Neural progenitor cell (in vitro differentiated cells): ENCODE data around the gene PTPRT. TPM values are rescaled to one million over a fixed set of nuclear protein-coding genes. Genes with fewer than 3 reads are reported as not detected.

Experiments used
- DNase-seq: peaks from one replicate; pipeline ENCODE4 v3.0.0-alpha.2; 2016; ENCODE audit warnings: low spot score
- H2AFZ ChIP-seq: fragments of 200-600 bp; sonication (generic); replicated peaks from 2 replicates; pipeline ENCODE4 v1.6.1; 2016; ENCODE audit warnings: antibody characterized with exemption
- H3F3A ChIP-seq: fragments of 200-600 bp; sonication (generic); 2 replicates; pipeline ENCODE4 v1.6.1; 2016; ENCODE audit warnings: antibody characterized with exemption, low read depth
- H3K27ac ChIP-seq: fragments of 200-600 bp; sonication (generic); 2 replicates; pipeline ENCODE4 v1.5.1; 2016; ENCODE audit warnings: mild to moderate bottlenecking
- H3K27me3 ChIP-seq: fragments of 200-600 bp; sonication (generic); 2 replicates; pipeline ENCODE4 v1.6.1; 2016; ENCODE audit warnings: mild to moderate bottlenecking, moderate library complexity
- H3K36me3 ChIP-seq: fragments of 200-600 bp; sonication (generic); 2 replicates; pipeline ENCODE4 v1.5.1; 2016
- H3K4me1 ChIP-seq: fragments of 200-600 bp; sonication (generic); 2 replicates; pipeline ENCODE4 v1.6.1; 2016; ENCODE audit warnings: mixed run types
- H3K4me2 ChIP-seq: fragments of 200-600 bp; sonication (generic); 2 replicates; pipeline ENCODE4 v1.6.1; 2016
- H3K4me3 ChIP-seq: fragments of 200-600 bp; sonication (generic); 2 replicates; pipeline ENCODE4 v1.5.1; 2016
- H3K79me2 ChIP-seq: fragments of 200-600 bp; sonication (generic); 2 replicates; pipeline ENCODE4 v1.6.1; 2016; ENCODE audit warnings: low read depth
- H3K9ac ChIP-seq: fragments of 200-600 bp; sonication (generic); 2 replicates; pipeline ENCODE4 v1.6.1; 2016
- H3K9me3 ChIP-seq: fragments of 200-600 bp; sonication (generic); 2 replicates; pipeline ENCODE4 v1.5.1; 2016; ENCODE audit warnings: low read depth
- H4K20me1 ChIP-seq: fragments of 200-600 bp; sonication (generic); 2 replicates; pipeline ENCODE4 v1.6.1; 2016; ENCODE audit warnings: low read depth
- H3K27ac Mint-ChIP-seq: 3 replicates; pipeline ENCODE4 v1.8.0; 2021; ENCODE audit warnings: mixed read lengths
- H3K27me3 Mint-ChIP-seq: 2 replicates; pipeline ENCODE4 v1.8.0; 2022; ENCODE audit warnings: low read depth, mild to moderate bottlenecking, inconsistent platforms, moderate library complexity, mixed read lengths; ENCODE audit not compliant: insufficient read depth
- H3K36me3 Mint-ChIP-seq: 3 replicates; pipeline ENCODE4 v1.8.0; 2021; ENCODE audit warnings: mixed read lengths
- H3K4me1 Mint-ChIP-seq: 3 replicates; pipeline ENCODE4 v1.8.0; 2021; ENCODE audit warnings: mixed read lengths
- H3K4me3 Mint-ChIP-seq: 3 replicates; pipeline ENCODE4 v1.8.0; 2021; ENCODE audit warnings: mild to moderate bottlenecking, moderate library complexity, mixed read lengths
- H3K9me3 Mint-ChIP-seq: 3 replicates; pipeline ENCODE4 v1.8.0; 2020; ENCODE audit warnings: mixed read lengths
- EZH2 ChIP-seq: fragments of 200-600 bp; sonication (generic); IDR thresholded peaks from 2 replicates; pipeline ENCODE4 v1.6.1; 2017; ENCODE audit warnings: antibody characterized with exemption, mild to moderate bottlenecking, moderate library complexity
- EZH2phosphoT487 ChIP-seq: fragments of 200-600 bp; sonication (generic); IDR thresholded peaks from 2 replicates; pipeline ENCODE4 v1.6.1; 2017; ENCODE audit warnings: antibody characterized with exemption
- total RNA-seq: library from RNA; depleted of rRNA; stranded (reverse); fragments of >200 nt; gene quantifications from 2 replicates; pipeline ENCODE4 v1.2.3, GENCODE V29; 2015; ENCODE audit warnings: low replicate concordance
- TF ChIP-seq, protein P1 (sequence below): fragments of 200-600 bp; sonication (generic); IDR thresholded peaks from 2 replicates; pipeline ENCODE4 v1.5.1; 2017; ENCODE audit warnings: antibody characterized with exemption, mild to moderate bottlenecking

PTPRT gene
- total RNA-seq, 1 donor from 2014 or later, result 1.1 TPM

GRCh38 chr20:42641886-42642285 is 547.8 kb downstream of the PTPRT start:
- Histone ChIP-seq H3K4me2 (no peak overlapping the region), H3K4me3 (no peak overlapping the region), H3K9ac (no peak overlapping the region), H3K27ac (no peak overlapping the region), H3K27me3 (no peaks in the 10 kb centered on the region), H3K9me3 (no peaks in the 10 kb centered on the region), H3F3A (no peaks in the 10 kb centered on the region), H4K20me1 (no peaks in the 10 kb centered on the region), H3K79me2 (no peaks in the 10 kb centered on the region), H3K4me1 (no peaks in the 10 kb centered on the region), H2AFZ (no peak overlapping the region), H3K36me3 (no peaks in the 10 kb centered on the region)
- Mint-ChIP-seq H3K36me3 (no peaks in the 10 kb centered on the region), H3K4me1 (no peaks in the 10 kb centered on the region), H3K27ac (no peak overlapping the region), H3K27me3 (peaks cover 10% of the 10 kb centered on the region), H3K9me3 (no peaks in the 10 kb centered on the region), H3K4me3 (no peak overlapping the region)
- no peak for DNase-seq
- TF ChIP-seq EZH2phosphoT487, result no peak

- no peak for DNase-seq
- no peak overlapping the region for H2AFZ ChIP-seq
- no peaks in the 10 kb centered on the region for H3K4me1 ChIP-seq
- no peaks in the 10 kb centered on the region for H3K79me2 ChIP-seq
- no peaks in the 10 kb centered on the region for H3K36me3 Mint-ChIP-seq
- TF ChIP-seq EZH2phosphoT487, result no peak
- TF ChIP-seq EZH2, result no peak
- TF ChIP-seq, protein P1, sequence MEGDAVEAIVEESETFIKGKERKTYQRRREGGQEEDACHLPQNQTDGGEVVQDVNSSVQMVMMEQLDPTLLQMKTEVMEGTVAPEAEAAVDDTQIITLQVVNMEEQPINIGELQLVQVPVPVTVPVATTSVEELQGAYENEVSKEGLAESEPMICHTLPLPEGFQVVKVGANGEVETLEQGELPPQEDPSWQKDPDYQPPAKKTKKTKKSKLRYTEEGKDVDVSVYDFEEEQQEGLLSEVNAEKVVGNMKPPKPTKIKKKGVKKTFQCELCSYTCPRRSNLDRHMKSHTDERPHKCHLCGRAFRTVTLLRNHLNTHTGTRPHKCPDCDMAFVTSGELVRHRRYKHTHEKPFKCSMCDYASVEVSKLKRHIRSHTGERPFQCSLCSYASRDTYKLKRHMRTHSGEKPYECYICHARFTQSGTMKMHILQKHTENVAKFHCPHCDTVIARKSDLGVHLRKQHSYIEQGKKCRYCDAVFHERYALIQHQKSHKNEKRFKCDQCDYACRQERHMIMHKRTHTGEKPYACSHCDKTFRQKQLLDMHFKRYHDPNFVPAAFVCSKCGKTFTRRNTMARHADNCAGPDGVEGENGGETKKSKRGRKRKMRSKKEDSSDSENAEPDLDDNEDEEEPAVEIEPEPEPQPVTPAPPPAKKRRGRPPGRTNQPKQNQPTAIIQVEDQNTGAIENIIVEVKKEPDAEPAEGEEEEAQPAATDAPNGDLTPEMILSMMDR, result no peak
- H3K9me3 Mint-ChIP-seq, result no peaks in the 10 kb centered on the region
- H4K20me1 ChIP-seq, result no peaks in the 10 kb centered on the region
- H3K36me3 ChIP-seq, result no peaks in the 10 kb centered on the region
- H3K27ac Mint-ChIP-seq, result no peak overlapping the region
- H3K4me2 ChIP-seq, result no peak overlapping the region
- H3K4me3 Mint-ChIP-seq, result no peak overlapping the region
- no peak overlapping the region for H3K27ac ChIP-seq
- peaks cover 4% of the 10 kb centered on the region for H3K27me3 Mint-ChIP-seq
- H3K9ac ChIP-seq, result no peak overlapping the region
- no peaks in the 10 kb centered on the region for H3F3A ChIP-seq
- no peaks in the 10 kb centered on the region for H3K9me3 ChIP-seq
- no peaks in the 10 kb centered on the region for H3K27me3 ChIP-seq
- H3K4me1 Mint-ChIP-seq, result peaks cover 2% of the 10 kb centered on the region
- H3K4me3 ChIP-seq, result no peak overlapping the region
These were observed 550.6 kb downstream of the PTPRT start for GRCh38 chr20:42639140-42639539.

DNA sequence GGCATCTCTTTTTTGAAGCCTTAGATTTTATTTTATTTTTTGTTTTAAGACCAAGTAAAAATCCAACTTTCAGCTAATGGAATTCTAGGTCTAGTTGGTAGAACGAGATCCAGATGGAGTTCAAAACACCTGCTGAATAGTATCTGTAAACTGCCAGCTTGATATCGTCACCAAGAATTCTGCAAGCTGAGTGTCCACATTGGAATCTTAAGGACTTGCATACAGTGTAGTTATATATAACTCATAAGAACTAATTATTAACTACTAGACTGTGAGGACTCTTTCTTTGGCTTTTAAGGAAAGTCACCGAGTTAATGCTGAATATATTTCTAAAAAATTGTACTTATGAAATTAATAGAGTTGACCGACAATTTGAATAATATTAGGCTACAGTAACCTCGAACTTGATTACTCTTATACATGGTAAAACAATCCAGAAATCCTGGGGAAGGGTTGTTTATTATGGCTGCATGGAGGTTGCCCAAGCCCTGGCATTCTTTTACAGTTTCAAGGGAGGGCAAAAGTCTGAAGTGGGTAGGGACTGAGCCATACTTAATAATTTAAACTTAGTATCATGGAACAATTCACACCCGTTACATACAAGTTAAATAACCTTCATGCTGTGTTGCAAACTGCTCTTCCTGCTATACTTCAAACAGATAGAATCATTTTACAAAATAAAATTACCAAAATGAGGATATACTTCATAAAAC is 553.9 kb downstream of the PTPRT start:
- Histone ChIP-seq H3K4me1 (no peaks in the 10 kb centered on the region), H3K4me2 (no peak overlapping the region), H3K36me3 (no peaks in the 10 kb centered on the region), H3K9ac (no peak overlapping the region), H3K79me2 (no peaks in the 10 kb centered on the region), H3K9me3 (no peaks in the 10 kb centered on the region), H3F3A (no peaks in the 10 kb centered on the region), H3K27ac (no peak overlapping the region), H4K20me1 (no peaks in the 10 kb centered on the region), H2AFZ (no peak overlapping the region), H3K27me3 (no peaks in the 10 kb centered on the region), H3K4me3 (no peak overlapping the region)
- H3K27ac Mint-ChIP-seq, result no peak overlapping the region
- TF ChIP-seq, protein P1, result no peak
- TF ChIP-seq EZH2, result no peak
- TF ChIP-seq EZH2phosphoT487, result no peak
- H3K27me3 Mint-ChIP-seq, result peaks cover 6% of the 10 kb centered on the region
- H3K36me3 Mint-ChIP-seq, result no peaks in the 10 kb centered on the region
- peaks cover 4% of the 10 kb centered on the region for H3K4me1 Mint-ChIP-seq
- no peaks in the 10 kb centered on the region for H3K9me3 Mint-ChIP-seq
- no peak overlapping the region for H3K4me3 Mint-ChIP-seq
- no peak for DNase-seq

GRCh38 chr20:42634156-42634555 is 555.5 kb downstream of the PTPRT start:
- no peak overlapping the region for H3K4me2 ChIP-seq
- no peaks in the 10 kb centered on the region for H3K36me3 ChIP-seq
- Mint-ChIP-seq H3K4me3 (no peak overlapping the region), H3K36me3 (no peaks in the 10 kb centered on the region), H3K4me1 (peaks cover 4% of the 10 kb centered on the region), H3K27me3 (peaks cover 4% of the 10 kb centered on the region), H3K27ac (no peak overlapping the region), H3K9me3 (no peaks in the 10 kb centered on the region)
- H4K20me1 ChIP-seq, result no peaks in the 10 kb centered on the region
- no peaks in the 10 kb centered on the region for H3F3A ChIP-seq
- DNase-seq, result no peak
- no peak overlapping the region for H3K4me3 ChIP-seq
- H2AFZ ChIP-seq, result no peak overlapping the region
- H3K9ac ChIP-seq, result no peak overlapping the region
- no peak overlapping the region for H3K27ac ChIP-seq
- no peaks in the 10 kb centered on the region for H3K9me3 ChIP-seq
- no peaks in the 10 kb centered on the region for H3K27me3 ChIP-seq
- no peaks in the 10 kb centered on the region for H3K79me2 ChIP-seq
- H3K4me1 ChIP-seq, result no peaks in the 10 kb centered on the region
- TF ChIP-seq, protein P1, result no peak
- TF ChIP-seq EZH2, result no peak
- TF ChIP-seq EZH2phosphoT487, result no peak
